GM12872 (cell line): Measurements from ENCODE around the gene LURAP1L.

Experiments used
- CTCF ChIP-seq: IDR thresholded peaks from 3 replicates; pipeline ENCODE4 v1.5.1; 2011; ENCODE audit warnings: low read depth, mild to moderate bottlenecking, low read length, moderate library complexity; ENCODE audit not compliant: insufficient read depth

The LURAP1L gene

DNA sequence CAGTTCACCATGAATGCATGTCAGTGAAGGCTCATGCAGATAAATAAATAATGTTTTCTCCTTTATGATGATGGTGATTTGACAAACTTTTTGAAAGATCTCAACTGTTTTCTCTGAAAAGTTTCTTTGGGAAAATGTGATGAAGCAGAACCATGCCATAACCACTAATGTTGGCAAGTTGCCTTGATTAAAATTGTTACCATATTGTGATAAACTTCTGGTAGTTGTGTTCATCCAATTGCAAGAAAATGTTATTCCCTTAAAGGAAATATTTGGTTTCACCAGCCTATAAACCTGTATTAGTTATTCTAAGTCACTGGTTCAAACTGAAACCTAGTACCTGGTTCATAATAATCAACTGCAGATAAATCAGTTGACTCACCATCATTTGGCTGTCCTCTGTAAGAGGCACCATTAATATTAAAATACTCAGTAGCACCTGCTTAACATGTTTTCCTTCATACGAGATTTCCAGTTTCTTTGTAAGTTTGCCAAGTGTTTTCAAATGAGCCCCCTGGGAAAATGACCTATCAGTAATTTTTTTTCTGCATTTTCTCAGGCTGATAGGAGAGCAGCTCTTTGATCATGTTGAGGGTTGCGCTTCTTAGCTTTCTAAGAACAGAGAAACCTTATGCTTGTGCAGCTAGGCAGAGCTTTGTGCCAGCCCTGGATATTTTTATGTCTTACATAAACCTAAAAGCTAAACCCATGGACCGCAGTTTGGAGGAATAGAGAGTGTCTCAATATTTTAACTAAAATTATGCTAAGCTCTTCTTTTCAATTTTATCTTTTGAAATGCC lies 88.0 kb downstream of the LURAP1L start:
- TF ChIP-seq CTCF, result no peak

- no peak for TF ChIP-seq CTCF
Observed at GRCh38 chr9:12863618-12864017, 88.8 kb downstream of the LURAP1L start.
